ENCODE data around the gene CNKSR3.

DNA sequence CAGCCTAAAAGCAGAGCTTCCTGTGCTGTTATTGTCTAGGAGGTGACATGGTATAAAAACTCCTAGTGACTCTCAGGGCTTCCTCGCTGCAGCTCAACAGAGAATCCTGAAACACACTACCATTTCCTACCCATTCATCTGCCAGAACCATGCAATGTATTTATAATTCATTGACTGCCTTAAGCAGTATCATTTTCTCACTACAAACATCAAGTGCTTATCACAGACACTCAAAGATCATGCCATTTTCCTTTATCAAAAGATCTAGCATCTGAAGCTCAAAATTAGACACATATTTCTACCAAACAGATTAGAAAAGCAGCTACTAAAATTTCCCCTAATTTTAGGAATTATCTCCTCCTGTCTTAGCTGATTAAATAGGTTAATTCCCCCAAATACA is 83.5 kb downstream of the CNKSR3 start:
- TF ChIP-seq CTCF (IDR thresholded peaks at IDR 0.05) (no peak), EP300 (IDR thresholded peaks at IDR 0.05) (no peak)

All from suprapubic skin (tissue), 3 donors.